CD14-positive monocyte (primary cell): ENCODE measurements around the gene PRKX. TPM values are rescaled to one million over a fixed set of nuclear protein-coding genes. Genes with fewer than 3 reads are reported as not detected.

ENCODE experiments used
- DNase-seq, 3 donors: peaks; one replicate each; pipeline ENCODE4 v3.0.0-alpha.2; 2011 to 2022
- H2AFZ ChIP-seq: 2 replicates; pipeline ENCODE4 v1.6.0; 2012; ENCODE audit warnings: mild to moderate bottlenecking, low read depth, low read length, inconsistent platforms; ENCODE audit not compliant: insufficient read depth, poor library complexity, severe bottlenecking
- H3K27ac ChIP-seq, 2 donors: 1 replicate in 1 of 2; 2 replicates in 1 of 2; pipeline ENCODE4 v1.5.1; 2012 to 2013; ENCODE audit warnings: low read length in 2 of 2, control low read depth in 1 of 2, inconsistent platforms in 1 of 2, low read depth in 1 of 2, mild to moderate bottlenecking in 1 of 2
- H3K27me3 ChIP-seq, 2 donors: one replicate each; pipeline versions ENCODE4 v1.6.0 to v1.6.1; 2011 to 2013; ENCODE audit warnings: low read length in 2 of 2; ENCODE audit not compliant: control insufficient read depth in 2 of 2, insufficient read depth in 2 of 2
- H3K36me3 ChIP-seq, 2 donors: replicated peaks in 1 of 2; 1 replicate in 1 of 2; 2 replicates in 1 of 2; pipeline versions ENCODE4 v1.5.1 to v1.6.1; 2012 to 2013; ENCODE audit warnings: low read length in 2 of 2, control low read depth in 1 of 2, inconsistent platforms in 1 of 2, mild to moderate bottlenecking in 1 of 2; ENCODE audit not compliant: insufficient read depth in 2 of 2, control insufficient read depth in 1 of 2
- H3K4me1 ChIP-seq, 2 donors: 1 replicate in 1 of 2; 2 replicates in 1 of 2; pipeline versions ENCODE4 v1.5.1 to v1.6.1; 2012 to 2013; ENCODE audit warnings: low read length in 2 of 2, control low read depth in 1 of 2, inconsistent platforms in 1 of 2, mild to moderate bottlenecking in 1 of 2, moderate library complexity in 1 of 2; ENCODE audit not compliant: insufficient read depth in 2 of 2, control insufficient read depth in 1 of 2
- H3K4me2 ChIP-seq: replicated peaks from 2 replicates; pipeline ENCODE3; 2012; ENCODE audit warnings: low read length, moderate library complexity, mild to moderate bottlenecking; ENCODE audit not compliant: poor library complexity, severe bottlenecking; ENCODE audit errors: extremely low read depth
- H3K4me3 ChIP-seq, 3 experiments: fragments of 200-600 bp in 1 of 3; sonication (generic) in 1 of 3; replicated peaks in 1 of 3; 1 replicate in 2 of 3; 2 replicates in 1 of 3; pipeline ENCODE4 v1.5.1; 2011 to 2013; ENCODE audit warnings: low read length in 3 of 3, mild to moderate bottlenecking in 3 of 3, control low read depth in 2 of 3, low read depth in 2 of 3, inconsistent platforms in 1 of 3, moderate library complexity in 1 of 3
- H3K79me2 ChIP-seq: 2 replicates; pipeline ENCODE4 v1.6.0; 2012; ENCODE audit warnings: mild to moderate bottlenecking, control low read depth, inconsistent platforms, low read length, moderate library complexity; ENCODE audit not compliant: insufficient read depth
- H3K9ac ChIP-seq: 2 replicates; pipeline ENCODE4 v1.6.0; 2017; ENCODE audit warnings: low read length, mild to moderate bottlenecking; ENCODE audit not compliant: insufficient read depth, poor library complexity, severe bottlenecking
- H3K9me3 ChIP-seq, 2 donors: replicated peaks in 1 of 2; 1 replicate in 1 of 2; 2 replicates in 1 of 2; pipeline versions ENCODE4 v1.5.1 to v1.6.1; 2012 to 2013; ENCODE audit warnings: low read length in 2 of 2, control low read depth in 1 of 2; ENCODE audit not compliant: control insufficient read depth in 1 of 2, insufficient read depth in 1 of 2
- H4K20me1 ChIP-seq: 2 replicates; pipeline ENCODE4 v1.6.0; 2012; ENCODE audit warnings: mild to moderate bottlenecking, low read length, control low read depth, moderate library complexity; ENCODE audit not compliant: insufficient read depth
- H3K27ac Mint-ChIP-seq, 7 donors: one replicate each; pipeline ENCODE4 v1.8.0; 2020; ENCODE audit warnings: mild to moderate bottlenecking in 7 of 7, mixed read lengths in 7 of 7, moderate library complexity in 6 of 7, inconsistent platforms in 2 of 7
- H3K27me3 Mint-ChIP-seq, 3 donors: one replicate each; pipeline ENCODE4 v1.8.0; 2021 to 2022; ENCODE audit warnings: low read depth in 3 of 3, mild to moderate bottlenecking in 3 of 3, mixed read lengths in 3 of 3, moderate library complexity in 3 of 3, inconsistent platforms in 1 of 3
- H3K36me3 Mint-ChIP-seq, 2 donors: one replicate each; pipeline ENCODE4 v1.8.0; 2020; ENCODE audit warnings: mixed read lengths in 2 of 2, inconsistent platforms in 1 of 2, mild to moderate bottlenecking in 1 of 2
- H3K4me1 Mint-ChIP-seq: one replicate; pipeline ENCODE4 v1.8.0; 2020; ENCODE audit warnings: mild to moderate bottlenecking, mixed read lengths
- H3K4me3 Mint-ChIP-seq, 2 donors: one replicate each; pipeline ENCODE4 v1.8.0; 2020; ENCODE audit warnings: mild to moderate bottlenecking in 2 of 2, mixed read lengths in 2 of 2, moderate library complexity in 1 of 2
- H3K9me3 Mint-ChIP-seq, 7 donors: one replicate each; pipeline ENCODE4 v1.8.0; 2020 to 2022; ENCODE audit warnings: mixed read lengths in 7 of 7, mild to moderate bottlenecking in 6 of 7, moderate library complexity in 6 of 7, inconsistent platforms in 2 of 7
- WGBS: methylation state at CpG from one replicate; pipeline ENCODE4 v1.1.5; 2013; ENCODE audit warnings: missing lambda C conversion rate; ENCODE audit not compliant: insufficient coverage; 5-methylcytosine and 5-hydroxymethylcytosine counted together
- intact Hi-C, 2 donors: fragments of 100-400 bp; cut with micrococcal nuclease; formaldehyde crosslinking; loops; one replicate each; pipeline versions ENCODE4 v1.15.0 to v1.15.1; 2023
- polyA plus RNA-seq, 3 donors: library from polyadenylated mRNA; depleted of rRNA in 1 of 3; unstranded in 2 of 3; stranded (reverse) in 1 of 3; fragments of 300-500 nt in 2 of 3; fragments of >200 nt in 1 of 3; fragmentation: Illumina TruSeq in 2 of 3; gene quantifications; 1 replicate in 2 of 3; 2 replicates in 1 of 3; pipeline ENCODE4 v1.2.3, GENCODE V29; 2012 to 2021
- TF ChIP-seq, protein P1 (sequence below): fragments of 200-600 bp; IDR thresholded peaks from one replicate; pipeline ENCODE4 v1.8.0; 2022; ENCODE audit warnings: antibody characterized with exemption, mild to moderate bottlenecking

The PRKX gene
- polyA plus RNA-seq, 3 donors = 41.6 to 47.0 (median 46.2) TPM

- no peak overlapping the region for H2AFZ ChIP-seq
- peak overlapping the region in 1 of 3 experiments; percentile 8 for H3K4me3 ChIP-seq
- TF ChIP-seq, protein P1, sequence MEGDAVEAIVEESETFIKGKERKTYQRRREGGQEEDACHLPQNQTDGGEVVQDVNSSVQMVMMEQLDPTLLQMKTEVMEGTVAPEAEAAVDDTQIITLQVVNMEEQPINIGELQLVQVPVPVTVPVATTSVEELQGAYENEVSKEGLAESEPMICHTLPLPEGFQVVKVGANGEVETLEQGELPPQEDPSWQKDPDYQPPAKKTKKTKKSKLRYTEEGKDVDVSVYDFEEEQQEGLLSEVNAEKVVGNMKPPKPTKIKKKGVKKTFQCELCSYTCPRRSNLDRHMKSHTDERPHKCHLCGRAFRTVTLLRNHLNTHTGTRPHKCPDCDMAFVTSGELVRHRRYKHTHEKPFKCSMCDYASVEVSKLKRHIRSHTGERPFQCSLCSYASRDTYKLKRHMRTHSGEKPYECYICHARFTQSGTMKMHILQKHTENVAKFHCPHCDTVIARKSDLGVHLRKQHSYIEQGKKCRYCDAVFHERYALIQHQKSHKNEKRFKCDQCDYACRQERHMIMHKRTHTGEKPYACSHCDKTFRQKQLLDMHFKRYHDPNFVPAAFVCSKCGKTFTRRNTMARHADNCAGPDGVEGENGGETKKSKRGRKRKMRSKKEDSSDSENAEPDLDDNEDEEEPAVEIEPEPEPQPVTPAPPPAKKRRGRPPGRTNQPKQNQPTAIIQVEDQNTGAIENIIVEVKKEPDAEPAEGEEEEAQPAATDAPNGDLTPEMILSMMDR = no peak
- H3K9ac ChIP-seq = no peak overlapping the region
- H3K4me1 ChIP-seq = peaks cover 21 to 24% of the 10 kb centered on the region in 2 donors
- peaks cover 0 to 4% (median 0%) of the 10 kb centered on the region in 7 donors for H3K9me3 Mint-ChIP-seq
- H3K4me2 ChIP-seq = no peak overlapping the region
- no peaks in the 10 kb centered on the region for H3K27me3 ChIP-seq
- peak overlapping the region in 1 of 2 donors; percentile 57 for H3K4me3 Mint-ChIP-seq
- H3K27ac ChIP-seq = peak overlapping the region in 1 of 2 donors; percentile 46
- DNase-seq = no peak
- peak overlapping the region in 2 of 7 donors; percentile 12 to 31 for H3K27ac Mint-ChIP-seq
- H3K9me3 ChIP-seq = no peaks in the 10 kb centered on the region
- peaks cover 34% of the 10 kb centered on the region for H3K79me2 ChIP-seq
- peaks cover 0 to 3% (median 0%) of the 10 kb centered on the region in 3 donors for H3K27me3 Mint-ChIP-seq
- peaks cover 2 to 15% of the 10 kb centered on the region in 2 donors for H3K36me3 ChIP-seq
- intact Hi-C loops = no loop called here
- H4K20me1 ChIP-seq = peaks cover 55% of the 10 kb centered on the region
- H3K36me3 Mint-ChIP-seq = peaks cover 16 to 18% of the 10 kb centered on the region in 2 donors
- peaks cover 32% of the 10 kb centered on the region for H3K4me1 Mint-ChIP-seq
- no CpG with 5 or more reads among the region's 6 CpGs for WGBS
These were observed 35.1 kb downstream of the PRKX start for GRCh38 chrX:3678328-3678727.

- Histone ChIP-seq H3K27me3 (no peaks in the 10 kb centered on the region), H2AFZ (no peak overlapping the region), H3K27ac (no peak overlapping the region), H3K79me2 (peaks cover 27% of the 10 kb centered on the region), H3K9me3 (no peaks in the 10 kb centered on the region), H3K36me3 (peaks cover 19 to 43% of the 10 kb centered on the region in 2 donors), H3K4me1 (peaks cover 21 to 24% of the 10 kb centered on the region in 2 donors), H4K20me1 (peaks cover 41% of the 10 kb centered on the region), H3K4me2 (no peak overlapping the region), H3K9ac (no peak overlapping the region), H3K4me3 (no peak overlapping the region)
- TF ChIP-seq, protein P1 = no peak
- H3K27me3 Mint-ChIP-seq = no peaks in the 10 kb centered on the region
- H3K4me1 Mint-ChIP-seq = peaks cover 32% of the 10 kb centered on the region
- H3K9me3 Mint-ChIP-seq = peaks cover 0 to 4% (median 0%) of the 10 kb centered on the region in 7 donors
- intact Hi-C loops = no loop called here
- peaks cover 36 to 43% of the 10 kb centered on the region in 2 donors for H3K36me3 Mint-ChIP-seq
- H3K27ac Mint-ChIP-seq = peak overlapping the region in 2 of 7 donors; percentile 54 to 55
- no peak for DNase-seq
- no CpG with 5 or more reads among the region's 8 CpGs for WGBS
- H3K4me3 Mint-ChIP-seq = no peak overlapping the region
These were observed 38.6 kb downstream of the PRKX start for GRCh38 chrX:3674881-3675280.
